ENCODE measurements around the gene ANKUB1. TPM values are rescaled to one million over a fixed set of nuclear protein-coding genes. Genes with fewer than 3 reads are reported as not detected.

Gene ANKUB1
- total RNA-seq, 1 donor = not detected

GRCh38 chr3:149736175-149736952 is 56.0 kb downstream of the ANKUB1 start:
- peak; percentile 70 for DNase-seq (ENCODE audit: low read depth)
- TF ChIP-seq CTCF (IDR thresholded peaks at IDR 0.05; ENCODE audit: insufficient read depth, low read length) = no peak
- no peak overlapping the region for H3K4me3 ChIP-seq (ENCODE audit: low read depth, low read length)

DNA sequence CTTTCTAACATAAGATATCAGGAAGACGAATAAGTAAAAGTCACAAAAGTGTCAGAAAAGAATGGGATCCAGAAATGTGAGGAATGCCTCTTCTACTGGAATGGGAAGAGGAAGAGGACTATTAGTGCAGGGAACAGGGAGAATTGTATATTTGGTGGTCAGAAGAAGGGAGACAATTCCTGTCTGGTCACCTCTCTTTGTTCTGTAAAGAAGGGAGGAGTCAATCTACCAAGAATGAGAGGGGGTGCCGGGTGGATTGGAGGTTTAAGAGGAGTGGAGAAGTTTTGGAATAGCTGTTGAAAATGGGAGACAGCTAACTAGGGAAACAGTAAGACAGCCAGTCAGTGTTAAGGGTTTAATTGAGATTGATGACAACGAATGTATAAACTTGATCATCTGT is 60.1 kb downstream of the ANKUB1 start:
- DNase-seq (ENCODE audit: low read depth) = no peak
- TF ChIP-seq CTCF (IDR thresholded peaks at IDR 0.05; ENCODE audit: insufficient read depth, low read length) = no peak
- H3K4me3 ChIP-seq (ENCODE audit: low read depth, low read length) = no peak overlapping the region

DNA sequence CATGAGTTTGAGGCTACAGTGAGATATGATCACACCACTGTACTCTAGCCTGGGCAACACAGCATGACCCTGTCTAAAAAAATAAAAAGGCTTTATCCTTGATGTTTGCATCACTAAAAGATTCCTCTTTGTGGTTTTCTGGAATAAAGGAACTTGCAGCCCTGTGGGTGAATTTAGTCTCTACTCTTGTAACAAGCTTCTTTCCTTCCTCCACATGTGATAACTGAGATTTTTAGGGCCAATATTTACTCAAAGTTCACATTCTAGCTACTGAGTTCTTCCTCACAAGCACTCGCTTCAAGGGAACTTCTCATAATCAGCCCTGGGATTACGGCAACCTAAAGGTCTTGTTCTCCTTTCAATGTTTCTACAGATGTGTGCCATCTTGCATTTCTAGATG is 64.7 kb downstream of the ANKUB1 start:
- no peak for DNase-seq (ENCODE audit: low read depth)
- no peak for TF ChIP-seq CTCF (IDR thresholded peaks at IDR 0.05; ENCODE audit: insufficient read depth, low read length)
- no peak overlapping the region for H3K4me3 ChIP-seq (ENCODE audit: low read depth, low read length)

- DNase-seq (ENCODE audit: low read depth) = no peak
- no peak for TF ChIP-seq CTCF (IDR thresholded peaks at IDR 0.05; ENCODE audit: insufficient read depth, low read length)
- H3K4me3 ChIP-seq (ENCODE audit: low read depth, low read length) = no peak overlapping the region
Measured at GRCh38 chr3:149726716-149727407, 65.5 kb downstream of the ANKUB1 start.

GRCh38 chr3:149723781-149724180 is 68.6 kb downstream of the ANKUB1 start:
- DNase-seq (ENCODE audit: low read depth) = no peak
- H3K4me3 ChIP-seq (ENCODE audit: low read depth, low read length) = no peak overlapping the region
- TF ChIP-seq CTCF (IDR thresholded peaks at IDR 0.05; ENCODE audit: insufficient read depth, low read length) = no peak

DNA sequence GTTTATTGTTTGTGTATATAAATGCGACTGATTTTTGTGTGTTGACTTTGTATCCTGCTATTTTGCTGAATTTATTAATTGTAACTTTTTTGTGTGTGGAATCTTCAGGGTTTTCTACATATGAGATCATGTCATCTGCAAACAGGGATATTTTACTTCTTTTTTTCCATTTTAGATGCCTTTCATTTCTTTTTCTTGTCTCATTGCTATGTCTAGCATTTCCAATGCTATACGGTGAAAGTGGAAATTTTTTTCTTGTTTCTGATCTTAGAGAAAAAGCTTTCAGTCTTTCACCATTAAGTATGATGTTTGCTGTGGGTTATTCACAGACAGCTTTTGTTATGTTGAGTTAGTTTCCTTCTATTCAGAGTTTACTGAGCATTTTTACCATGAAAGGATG is 71.4 kb downstream of the ANKUB1 start:
- no peak for TF ChIP-seq CTCF (IDR thresholded peaks at IDR 0.05; ENCODE audit: insufficient read depth, low read length)
- no peak overlapping the region for H3K4me3 ChIP-seq (ENCODE audit: low read depth, low read length)
- no peak for DNase-seq (ENCODE audit: low read depth)
